Mesendoderm (in vitro differentiated cells): ENCODE data around the gene RASSF7.

Source experiments
- DNase-seq: peaks from one replicate; pipeline ENCODE4 v3.0.0; 2013
- H2AK5ac ChIP-seq: 2 replicates; pipeline ENCODE4 v1.6.1; 2013; ENCODE audit warnings: low read length, inconsistent platforms
- H2BK120ac ChIP-seq: 2 replicates; pipeline ENCODE4 v1.6.1; 2013; ENCODE audit warnings: low read depth, mild to moderate bottlenecking, low read length, moderate library complexity, mixed read lengths
- H2BK15ac ChIP-seq: replicated peaks from 2 replicates; pipeline ENCODE4 v1.6.1; 2013; ENCODE audit warnings: low read depth, mild to moderate bottlenecking, moderate library complexity
- H2BK5ac ChIP-seq: 2 replicates; pipeline ENCODE4 v1.6.1; 2013; ENCODE audit warnings: low read length, inconsistent platforms
- H3K18ac ChIP-seq: 2 replicates; pipeline ENCODE4 v1.6.1; 2013; ENCODE audit warnings: mild to moderate bottlenecking, low read length, mixed read lengths
- H3K23ac ChIP-seq: one replicate; pipeline ENCODE4 v1.6.1; 2013; ENCODE audit warnings: low read length
- H3K27ac ChIP-seq: 2 replicates; pipeline ENCODE4 v1.5.1; 2013; ENCODE audit warnings: low read depth, mild to moderate bottlenecking, inconsistent platforms, low read length, moderate library complexity
- H3K27me3 ChIP-seq: 2 replicates; pipeline ENCODE4 v1.6.1; 2013; ENCODE audit warnings: low read length, control low read depth, mild to moderate bottlenecking, inconsistent platforms; ENCODE audit not compliant: insufficient read depth, poor library complexity
- H3K36me3 ChIP-seq: 2 replicates; pipeline ENCODE4 v1.6.1; 2013; ENCODE audit warnings: low read length, inconsistent platforms; ENCODE audit not compliant: control insufficient read depth, insufficient read depth
- H3K4ac ChIP-seq: one replicate; pipeline ENCODE4 v1.6.1; 2013; ENCODE audit warnings: low read depth, mild to moderate bottlenecking, low read length, moderate library complexity
- H3K4me1 ChIP-seq: 2 replicates; pipeline ENCODE4 v1.6.1; 2013; ENCODE audit warnings: low read depth, low read length, inconsistent platforms; ENCODE audit not compliant: control insufficient read depth
- H3K4me2 ChIP-seq: 2 replicates; pipeline ENCODE4 v1.6.1; 2013; ENCODE audit warnings: low read length
- H3K4me3 ChIP-seq: 2 replicates; pipeline ENCODE4 v1.5.1; 2013; ENCODE audit warnings: mild to moderate bottlenecking, low read length
- H3K56ac ChIP-seq: one replicate; pipeline ENCODE4 v1.6.1; 2013; ENCODE audit warnings: low read length
- H3K79me1 ChIP-seq: 2 replicates; pipeline ENCODE4 v1.6.1; 2013; ENCODE audit warnings: low read length, inconsistent platforms
- H3K79me2 ChIP-seq: 2 replicates; pipeline ENCODE4 v1.6.1; 2013; ENCODE audit warnings: mild to moderate bottlenecking, low read length; ENCODE audit not compliant: control insufficient read depth, insufficient read depth
- H3K9ac ChIP-seq: 2 replicates; pipeline ENCODE4 v1.6.1; 2013; ENCODE audit warnings: low read length, inconsistent platforms
- H4K5ac ChIP-seq: one replicate; pipeline ENCODE4 v1.6.1; 2013; ENCODE audit warnings: low read length
- H4K8ac ChIP-seq: one replicate; pipeline ENCODE4 v1.6.1; 2013; ENCODE audit warnings: low read depth, mild to moderate bottlenecking, control low read depth, low read length, moderate library complexity
- WGBS: extraction: QIAGEN DNeasy Blood & Tissue Kit; methylation state at CpG from one replicate; pipeline ENCODE4 v1.1.7; 2013; ENCODE audit warnings: low lambda C conversion rate, missing lambda C conversion rate; ENCODE audit not compliant: insufficient coverage; ENCODE audit errors: extremely low coverage; 5-methylcytosine and 5-hydroxymethylcytosine counted together

RASSF7 gene

DNA sequence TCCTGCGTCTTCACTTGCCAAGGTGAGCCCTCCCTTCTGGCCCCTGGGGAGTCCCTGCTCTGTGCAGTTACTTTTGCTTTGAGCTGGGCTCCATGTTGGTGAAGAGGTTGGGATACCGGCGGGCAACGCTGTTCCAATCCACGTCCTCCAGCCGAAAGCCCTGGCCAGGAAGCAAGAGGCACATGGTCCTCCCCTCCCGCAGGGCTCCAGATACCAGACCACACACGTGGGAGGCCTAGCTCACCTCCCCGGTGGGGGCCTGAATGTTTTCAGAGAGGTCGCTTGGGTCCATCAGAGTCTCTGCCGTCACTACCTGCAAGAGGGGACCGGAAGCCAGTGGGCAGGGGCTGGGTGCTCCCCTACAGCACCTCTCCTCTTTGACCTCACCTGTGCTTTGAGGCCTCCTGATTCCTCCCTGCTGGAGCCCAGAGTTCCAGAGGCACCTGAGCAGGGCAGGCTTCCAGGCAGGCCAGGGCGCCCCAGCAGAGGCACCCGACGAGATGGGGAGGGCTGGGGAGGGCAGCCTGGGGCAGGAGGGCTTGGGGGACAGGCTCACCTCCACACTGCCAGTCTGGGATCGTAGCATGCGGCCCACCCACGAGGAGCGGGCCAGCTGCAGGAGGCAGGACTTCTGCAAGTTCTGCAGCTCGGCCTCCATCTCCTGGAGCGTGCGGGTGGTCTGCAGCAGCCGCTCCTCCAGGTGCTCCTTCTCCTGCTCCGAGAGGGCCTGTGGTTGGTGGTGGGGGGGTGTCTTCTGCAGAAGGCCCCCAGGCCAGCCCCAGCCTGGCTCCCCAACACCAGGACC lies 3.2 kb upstream of the RASSF7 start:
- Histone ChIP-seq H3K4me3 (no peak overlapping the region), H3K9ac (no peak overlapping the region), H3K4me2 (no peak overlapping the region), H3K56ac (no peak overlapping the region), H3K18ac (no peak overlapping the region), H3K79me2 (no peaks in the 10 kb centered on the region), H4K8ac (no peak overlapping the region), H3K79me1 (peaks cover 2% of the 10 kb centered on the region), H2BK15ac (no peak overlapping the region), H2AK5ac (no peak overlapping the region), H3K4me1 (no peaks in the 10 kb centered on the region), H3K36me3 (no peaks in the 10 kb centered on the region), H4K5ac (no peak overlapping the region), H2BK120ac (no peak overlapping the region), H2BK5ac (no peak overlapping the region), H3K27me3 (peaks cover 10% of the 10 kb centered on the region), H3K23ac (no peak overlapping the region), H3K27ac (no peak overlapping the region), H3K4ac (no peak overlapping the region)
- no CpG with 5 or more reads among the region's 24 CpGs for WGBS
- DNase-seq: no peak

DNA sequence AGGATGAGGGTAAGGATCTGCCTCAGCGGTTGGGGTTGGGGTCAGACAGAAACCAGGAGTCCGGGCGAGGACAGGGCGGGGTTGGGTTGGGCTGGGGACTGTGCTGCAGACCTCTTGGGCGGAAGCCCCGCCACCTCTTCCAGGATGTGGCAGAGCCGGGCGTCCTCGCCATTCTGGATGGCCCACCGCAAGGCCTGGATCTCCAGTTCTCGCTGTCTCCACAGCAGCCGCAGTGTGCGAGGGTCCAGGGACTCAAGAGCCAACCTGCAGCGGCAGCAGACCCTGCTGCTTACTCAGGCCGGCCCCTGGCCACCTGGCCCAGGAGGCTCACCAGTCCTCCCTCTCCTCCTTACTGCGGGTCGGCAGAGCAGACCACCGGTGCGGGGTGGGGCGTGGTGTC lies 2.3 kb upstream of the RASSF7 start:
- H2BK15ac ChIP-seq: no peak overlapping the region
- no peak overlapping the region for H3K4me2 ChIP-seq
- no CpG with 5 or more reads among the region's 20 CpGs for WGBS
- no peak overlapping the region for H3K27ac ChIP-seq
- no peaks in the 10 kb centered on the region for H3K36me3 ChIP-seq
- DNase-seq: no peak
- H3K4me3 ChIP-seq: no peak overlapping the region
- no peak overlapping the region for H3K23ac ChIP-seq
- H3K4me1 ChIP-seq: no peaks in the 10 kb centered on the region
- no peak overlapping the region for H3K9ac ChIP-seq
- no peaks in the 10 kb centered on the region for H3K79me2 ChIP-seq
- H3K56ac ChIP-seq: no peak overlapping the region
- H2BK5ac ChIP-seq: no peak overlapping the region
- H3K4ac ChIP-seq: no peak overlapping the region
- no peak overlapping the region for H2BK120ac ChIP-seq
- H4K8ac ChIP-seq: no peak overlapping the region
- H2AK5ac ChIP-seq: no peak overlapping the region
- H3K27me3 ChIP-seq: peaks cover 10% of the 10 kb centered on the region
- no peak overlapping the region for H4K5ac ChIP-seq
- no peak overlapping the region for H3K18ac ChIP-seq
- peaks cover 2% of the 10 kb centered on the region for H3K79me1 ChIP-seq

GRCh38 chr11:559020-559620 lies 1.6 kb upstream of the RASSF7 start:
- H3K4me1 ChIP-seq: no peaks in the 10 kb centered on the region
- H3K79me1 ChIP-seq: peaks cover 2% of the 10 kb centered on the region
- no peak overlapping the region for H3K4ac ChIP-seq
- H2AK5ac ChIP-seq: no peak overlapping the region
- H3K4me2 ChIP-seq: no peak overlapping the region
- no peaks in the 10 kb centered on the region for H3K79me2 ChIP-seq
- H4K8ac ChIP-seq: no peak overlapping the region
- H2BK5ac ChIP-seq: no peak overlapping the region
- H4K5ac ChIP-seq: no peak overlapping the region
- H2BK120ac ChIP-seq: no peak overlapping the region
- peaks cover 10% of the 10 kb centered on the region for H3K27me3 ChIP-seq
- H3K36me3 ChIP-seq: no peaks in the 10 kb centered on the region
- no peak overlapping the region for H3K18ac ChIP-seq
- H3K56ac ChIP-seq: no peak overlapping the region
- no CpG with 5 or more reads among the region's 15 CpGs for WGBS
- no peak overlapping the region for H2BK15ac ChIP-seq
- no peak for DNase-seq
- H3K9ac ChIP-seq: no peak overlapping the region
- H3K4me3 ChIP-seq: no peak overlapping the region
- H3K27ac ChIP-seq: no peak overlapping the region
- no peak overlapping the region for H3K23ac ChIP-seq

GRCh38 chr11:559712-560304 lies 962 bp upstream of the RASSF7 start:
- no peak overlapping the region for H3K23ac ChIP-seq
- H3K4ac ChIP-seq: no peak overlapping the region
- no peak overlapping the region for H4K5ac ChIP-seq
- H3K56ac ChIP-seq: peak overlapping the region; percentile 90
- H3K18ac ChIP-seq: peak overlapping the region; percentile 89
- H3K4me3 ChIP-seq: no peak overlapping the region
- no peak overlapping the region for H3K27ac ChIP-seq
- DNase-seq: peak; percentile 63
- H3K4me2 ChIP-seq: peak overlapping the region; percentile 66
- peak overlapping the region; percentile 58 for H2AK5ac ChIP-seq
- peak overlapping the region; percentile 84 for H3K9ac ChIP-seq
- H3K79me1 ChIP-seq: peaks cover 2% of the 10 kb centered on the region
- no peaks in the 10 kb centered on the region for H3K36me3 ChIP-seq
- H4K8ac ChIP-seq: no peak overlapping the region
- H3K79me2 ChIP-seq: no peaks in the 10 kb centered on the region
- no peaks in the 10 kb centered on the region for H3K4me1 ChIP-seq
- WGBS: no CpG with 5 or more reads among the region's 18 CpGs
- H2BK120ac ChIP-seq: no peak overlapping the region
- no peak overlapping the region for H2BK5ac ChIP-seq
- no peak overlapping the region for H2BK15ac ChIP-seq
- H3K27me3 ChIP-seq: peaks cover 10% of the 10 kb centered on the region

- Histone ChIP-seq H3K23ac (no peak overlapping the region), H3K4me2 (peak overlapping the region; percentile 87), H3K27me3 (peaks cover 4% of the 10 kb centered on the region), H3K18ac (no peak overlapping the region), H3K9ac (peak overlapping the region; percentile 84), H3K4me1 (peaks cover 2% of the 10 kb centered on the region), H3K56ac (peak overlapping the region; percentile 89), H3K4me3 (peak overlapping the region; percentile 79), H4K8ac (no peak overlapping the region), H3K27ac (no peak overlapping the region), H2BK5ac (no peak overlapping the region), H2BK120ac (no peak overlapping the region), H3K36me3 (no peaks in the 10 kb centered on the region), H3K79me1 (peaks cover 2% of the 10 kb centered on the region), H3K4ac (no peak overlapping the region), H4K5ac (no peak overlapping the region), H3K79me2 (no peaks in the 10 kb centered on the region), H2BK15ac (no peak overlapping the region), H2AK5ac (no peak overlapping the region)
- WGBS: no CpG with 5 or more reads among the region's 67 CpGs
- DNase-seq: peak; percentile 37
Observed at GRCh38 chr11:561148-562003, 606 bp downstream of the RASSF7 start.
